Astrocyte of the cerebellum (primary cell): Measurements from ENCODE around the gene METRNL.
"Not testable (repeated sequence)": the region's sequence is repeated elsewhere in the genome, so short reads cannot be mapped to it uniquely, and the experiment has no call there.

Experiments
- DNase-seq: peaks from one replicate; pipeline ENCODE4 v3.0.0-alpha.2; 2011; ENCODE audit warnings: low read depth
- H3K4me3 ChIP-seq: 2 replicates; pipeline ENCODE4 v1.5.1; 2011; ENCODE audit warnings: mild to moderate bottlenecking, low read depth, low read length, moderate library complexity
- in situ Hi-C: cut with HindIII; loops from 2 replicates; pipeline ENCODE4 v1.10.0; 2017; ENCODE audit warnings: low sequenced_read_pairs
- TF ChIP-seq, protein P1 (sequence below): IDR thresholded peaks from 2 replicates; pipeline ENCODE4 v1.5.1; 2012; ENCODE audit warnings: low read length, low read depth, moderate library complexity, mild to moderate bottlenecking; ENCODE audit errors: missing control alignments

The METRNL gene

DNA sequence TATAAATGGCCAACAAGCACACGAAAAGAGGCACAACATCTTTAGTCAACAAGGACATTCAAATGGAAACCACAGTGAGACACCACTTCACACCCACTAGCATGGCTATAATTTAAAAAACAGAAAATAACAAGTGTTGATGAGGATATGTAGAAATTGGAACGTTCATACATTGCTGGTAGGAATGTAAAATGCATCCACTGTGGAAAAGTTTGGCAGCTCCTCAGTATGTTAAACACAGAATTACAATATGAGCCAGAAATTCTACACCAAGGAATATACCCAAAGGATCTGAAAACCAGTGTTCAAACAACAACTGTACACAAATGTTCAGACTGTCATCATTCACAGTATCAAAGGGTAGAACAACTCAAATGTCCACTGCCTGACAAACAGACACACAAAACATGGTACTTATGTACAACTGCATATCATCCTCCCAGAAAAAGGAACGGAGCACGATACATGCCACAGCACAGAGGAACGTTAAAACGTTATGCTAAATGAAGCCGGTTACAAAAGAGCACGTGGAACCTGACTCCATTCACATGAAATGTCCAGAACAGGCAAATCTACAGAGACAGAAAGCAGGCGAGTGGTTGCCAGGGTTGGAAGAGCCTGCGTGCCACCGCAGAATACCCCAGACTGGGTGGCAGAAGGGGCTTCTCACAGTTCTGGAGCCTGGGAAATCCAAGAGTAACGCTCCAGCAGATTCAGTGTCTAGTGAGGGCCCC lies 32.8 kb upstream of the METRNL start:
- TF ChIP-seq, protein P1, sequence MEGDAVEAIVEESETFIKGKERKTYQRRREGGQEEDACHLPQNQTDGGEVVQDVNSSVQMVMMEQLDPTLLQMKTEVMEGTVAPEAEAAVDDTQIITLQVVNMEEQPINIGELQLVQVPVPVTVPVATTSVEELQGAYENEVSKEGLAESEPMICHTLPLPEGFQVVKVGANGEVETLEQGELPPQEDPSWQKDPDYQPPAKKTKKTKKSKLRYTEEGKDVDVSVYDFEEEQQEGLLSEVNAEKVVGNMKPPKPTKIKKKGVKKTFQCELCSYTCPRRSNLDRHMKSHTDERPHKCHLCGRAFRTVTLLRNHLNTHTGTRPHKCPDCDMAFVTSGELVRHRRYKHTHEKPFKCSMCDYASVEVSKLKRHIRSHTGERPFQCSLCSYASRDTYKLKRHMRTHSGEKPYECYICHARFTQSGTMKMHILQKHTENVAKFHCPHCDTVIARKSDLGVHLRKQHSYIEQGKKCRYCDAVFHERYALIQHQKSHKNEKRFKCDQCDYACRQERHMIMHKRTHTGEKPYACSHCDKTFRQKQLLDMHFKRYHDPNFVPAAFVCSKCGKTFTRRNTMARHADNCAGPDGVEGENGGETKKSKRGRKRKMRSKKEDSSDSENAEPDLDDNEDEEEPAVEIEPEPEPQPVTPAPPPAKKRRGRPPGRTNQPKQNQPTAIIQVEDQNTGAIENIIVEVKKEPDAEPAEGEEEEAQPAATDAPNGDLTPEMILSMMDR: no peak
- DNase-seq: no peak
- in situ Hi-C loops: no loop called here
- no peak overlapping the region for H3K4me3 ChIP-seq

DNA sequence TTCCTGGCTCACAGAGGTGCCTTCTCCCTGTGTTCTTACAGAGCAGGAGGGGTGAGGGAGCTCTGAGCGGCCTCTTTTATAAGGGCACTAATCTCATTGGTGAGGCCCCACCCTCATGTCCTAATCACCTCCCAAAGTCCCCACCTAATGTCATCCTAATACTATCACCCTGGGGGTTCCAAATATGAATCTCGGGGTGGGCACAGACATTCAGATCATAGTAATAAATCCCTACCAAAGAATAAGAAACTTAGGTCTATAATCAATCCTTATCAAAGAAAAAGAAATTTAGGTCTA lies 32.3 kb upstream of the METRNL start:
- in situ Hi-C loops: no loop called here
- DNase-seq: no peak
- TF ChIP-seq, protein P1: no peak
- H3K4me3 ChIP-seq: no peak overlapping the region

DNA sequence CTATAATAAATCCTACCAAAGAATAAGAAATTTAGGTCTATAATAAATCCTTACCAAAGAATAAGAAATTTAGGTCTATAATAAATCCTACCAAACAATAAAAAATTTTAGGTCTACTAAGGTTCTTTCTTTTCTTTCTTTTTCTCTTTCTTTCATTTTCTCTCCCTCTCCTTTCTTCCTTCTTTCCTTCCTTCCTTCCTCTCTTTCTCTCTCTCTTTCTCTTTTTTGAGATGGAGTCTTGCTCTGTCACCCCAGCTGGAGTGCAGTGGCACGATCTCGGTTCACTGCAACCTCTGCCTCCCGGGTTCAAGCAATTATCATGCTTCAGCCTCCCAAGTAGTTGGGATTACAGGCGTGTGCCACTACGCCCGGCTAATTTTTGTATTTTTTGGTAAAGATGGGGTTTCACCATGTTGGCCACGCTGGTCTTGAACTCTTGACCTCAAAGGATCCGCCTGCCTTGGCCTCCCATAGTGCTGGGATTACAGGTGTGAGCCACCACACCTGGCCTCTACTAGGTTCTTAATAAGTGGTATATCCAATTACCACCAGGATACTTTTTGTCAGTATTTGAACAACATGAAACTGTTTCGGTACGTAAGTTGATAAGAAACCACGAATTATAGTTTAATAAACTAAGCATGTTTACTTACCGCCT lies 31.5 kb upstream of the METRNL start:
- H3K4me3 ChIP-seq, DNase-seq, in situ Hi-C loops: not testable (repeated sequence)

DNA sequence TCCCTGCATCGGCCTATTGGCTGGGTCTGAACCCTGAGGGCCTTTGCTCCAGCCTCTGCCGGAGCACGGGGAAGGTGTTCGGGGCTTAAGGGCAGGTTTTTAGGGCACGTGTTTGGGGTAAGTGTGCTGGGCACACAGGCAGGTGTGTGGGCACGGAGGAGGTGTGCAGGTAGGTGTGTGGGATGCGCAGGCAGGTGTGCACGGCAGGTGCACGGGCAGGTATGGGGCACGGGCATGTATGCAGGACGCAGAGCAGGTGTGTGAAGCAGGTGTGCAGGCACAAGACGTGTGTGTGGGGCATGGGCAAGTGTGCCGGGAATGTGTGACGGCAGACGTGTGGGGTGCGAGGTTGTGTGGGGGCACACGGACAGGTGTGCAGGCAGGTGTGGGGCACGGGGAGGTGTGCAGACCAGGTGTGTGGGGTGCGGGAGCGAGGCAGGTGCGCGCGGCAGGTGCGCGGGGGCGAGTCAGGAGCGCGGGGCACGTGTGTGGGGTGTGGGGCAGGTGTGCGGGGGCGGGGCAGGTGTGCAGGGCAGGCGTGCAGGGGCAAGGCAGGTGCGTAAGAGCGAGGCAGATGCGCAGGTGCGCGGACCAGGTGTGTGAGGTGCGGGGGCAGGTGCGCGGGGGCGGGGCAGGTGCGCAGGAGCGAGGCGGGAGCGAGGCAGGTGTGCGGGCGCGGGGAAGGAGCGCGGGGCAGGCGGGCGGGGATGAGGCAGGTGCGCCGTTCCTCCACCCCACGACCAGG lies 28.6 kb upstream of the METRNL start:
- peak overlapping the region; percentile 79 for H3K4me3 ChIP-seq
- DNase-seq: no peak
- in situ Hi-C loops: no loop called here
- TF ChIP-seq, protein P1: no peak

DNA sequence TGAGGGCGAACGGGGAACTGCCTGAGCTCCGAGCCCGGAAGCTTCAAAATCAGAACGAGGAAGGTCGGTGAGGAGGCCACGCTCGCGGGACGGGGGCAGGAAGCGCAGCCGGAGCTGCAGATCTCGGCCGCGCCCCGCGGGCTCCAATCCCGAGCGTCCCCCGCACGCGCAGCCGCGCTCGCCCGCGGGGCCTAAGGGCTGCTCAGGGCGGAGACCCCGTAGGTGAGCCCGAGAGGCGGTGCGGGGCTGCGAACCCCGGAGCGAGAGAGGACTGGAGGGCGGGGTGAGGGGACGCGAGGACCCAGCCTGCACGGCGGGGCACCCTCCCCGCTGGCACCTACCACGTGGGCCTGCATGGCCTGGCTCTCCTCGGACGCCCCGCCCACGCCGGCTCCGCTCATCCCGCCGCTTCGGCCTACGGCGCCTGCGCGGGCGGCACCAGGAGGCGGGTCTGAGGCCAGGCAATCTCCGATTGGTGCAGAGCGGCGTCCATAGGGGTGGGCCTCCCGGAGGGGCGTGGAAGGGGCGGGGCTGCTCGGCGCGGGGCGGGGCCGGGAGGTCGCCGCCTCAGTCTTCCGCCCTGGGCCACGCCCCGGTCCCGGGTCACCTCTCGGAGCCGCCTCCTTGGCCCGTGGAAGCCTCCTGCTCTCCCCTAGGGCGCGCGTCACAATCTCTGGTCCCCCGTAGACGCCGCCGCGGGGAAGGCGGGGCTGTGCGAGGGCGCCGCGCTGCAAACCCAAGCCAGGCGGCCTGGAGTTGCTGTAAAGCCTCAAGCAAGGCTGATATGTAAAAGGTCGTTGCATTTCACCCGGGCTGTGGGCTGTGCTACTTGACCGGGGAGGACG lies 27.8 kb upstream of the METRNL start:
- in situ Hi-C loops: no loop called here
- DNase-seq: peak; percentile 86
- peak overlapping the region; percentile 79 for H3K4me3 ChIP-seq
- TF ChIP-seq, protein P1: no peak

DNA sequence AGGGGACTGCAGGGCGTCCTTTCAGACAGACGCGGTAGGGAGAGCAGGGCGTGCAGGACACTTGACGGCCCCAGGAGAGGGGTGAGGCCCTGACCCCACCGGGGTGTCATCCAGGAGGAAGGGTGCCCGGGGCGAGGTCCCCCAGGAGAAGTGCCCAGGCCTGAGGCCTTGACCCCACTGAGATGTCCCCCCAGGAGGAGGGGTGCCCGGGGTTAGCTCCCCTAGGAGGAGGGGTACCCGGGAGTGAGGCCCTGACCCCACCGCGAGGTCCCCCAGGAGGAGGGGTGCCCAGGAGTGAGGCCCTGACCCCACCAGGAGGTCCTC lies 27.2 kb upstream of the METRNL start:
- peak overlapping the region; percentile 79 for H3K4me3 ChIP-seq
- no peak for DNase-seq
- TF ChIP-seq, protein P1: no peak
- in situ Hi-C loops: no loop called here
